Ovary (tissue), 9 donors: Measurements from ENCODE around the gene PRPS1. TPM values are rescaled to one million over a fixed set of nuclear protein-coding genes. Genes with fewer than 3 reads are reported as not detected.
"Not testable (repeated sequence)": the region's sequence is repeated elsewhere in the genome, so short reads cannot be mapped to it uniquely, and the experiment has no call there.

Experiments
- DNase-seq, 5 donors: peaks; one replicate each; pipeline ENCODE4 v3.0.0-alpha.2; 2019 to 2020
- H3K27ac ChIP-seq, 2 donors: fragments of 200-600 bp; one replicate each; pipeline versions ENCODE4 v1.5.1 to v1.8.0; 2019 to 2022
- H3K27me3 ChIP-seq: fragments of 200-600 bp; one replicate; pipeline ENCODE4 v1.8.0; 2022
- H3K36me3 ChIP-seq: fragments of 200-600 bp; sonication (generic); one replicate; pipeline ENCODE4 v1.5.1; 2019
- H3K4me1 ChIP-seq: one replicate; pipeline ENCODE4 v1.8.1; 2013; ENCODE audit warnings: mild to moderate bottlenecking, moderate library complexity; ENCODE audit not compliant: insufficient read depth
- H3K4me3 ChIP-seq: fragments of 200-600 bp; sonication (generic); one replicate; pipeline ENCODE4 v1.5.1; 2017
- H3K9me3 ChIP-seq, 2 donors: fragments of 200-600 bp in 1 of 2; sonication (generic) in 1 of 2; one replicate each; pipeline versions ENCODE4 v1.5.1 to v1.8.1; 2013 to 2019; ENCODE audit warnings: mild to moderate bottlenecking in 1 of 2, moderate library complexity in 1 of 2
- CTCF ChIP-seq, 3 donors: fragments of 450-650 bp in 2 of 3; fragments of 200-600 bp in 1 of 3; IDR thresholded peaks; one replicate each; pipeline versions ENCODE4 v1.5.1 to v1.8.0; 2016 to 2022; ENCODE audit warnings: antibody characterized with exemption in 3 of 3, mild to moderate bottlenecking in 1 of 3
- EP300 ChIP-seq: sonication (generic); formaldehyde crosslinking; IDR thresholded peaks from one replicate; pipeline ENCODE4 v1.6.1; 2017; ENCODE audit warnings: antibody characterized with exemption
- POLR2A ChIP-seq: fragments of 450-650 bp; IDR thresholded peaks from one replicate; pipeline ENCODE4 v1.6.1; 2017; ENCODE audit warnings: antibody characterized with exemption, mild to moderate bottlenecking, moderate library complexity
- WGBS, 3 donors: extraction: QIAGEN DNeasy Blood & Tissue Kit in 1 of 3; methylation state at CpG; one replicate each; pipeline versions ENCODE4 v1.1.5 to v1.1.7; 2013 to 2017; 5-methylcytosine and 5-hydroxymethylcytosine counted together
- intact Hi-C, 4 donors: fragments of 100-400 bp; cut with DNase I; formaldehyde crosslinking; loops; one replicate each; pipeline versions ENCODE4 v1.11.0 to v1.15.1; 2022 to 2023
- polyA plus RNA-seq, 2 donors: library from polyadenylated mRNA; stranded (reverse); fragments of 200-250 nt in 1 of 2; fragments of 350-450 nt in 1 of 2; fragmentation: Illumina TruSeq in 1 of 2; extraction: RNeasy Lipid Tissue Mini Kit (QIAGEN cat#74804) in 1 of 2; gene quantifications; one replicate each; pipeline ENCODE4 v1.2.3, GENCODE V29; 2013 to 2014
- total RNA-seq, 7 donors: library from RNA; depleted of rRNA in 2 of 7; stranded (reverse); fragments of >200 nt in 2 of 7; fragmentation: NEBNext Ultra II Directional in 3 of 7; extraction: Animal tissue kit (Norgen Biotek cat#: 25700) in 3 of 7; gene quantifications; one replicate each; pipeline versions ENCODE4 v1.1.0 to v1.2.4, GENCODE V29; 2016 to 2023
- donor health status: DM: no; HTN: no; CAD: no; lungs with moderate emphysema.
- donor health status: DM: no; HTN: no; CAD: no.
- donor health status: Bipolar disorder and iron deficiency.
- donor health status: DM: yes; HTN: yes; CAD: no.
- donor health status: DM: no; HTN: no; CAD: no.
- donor health status: DM: yes; HTN: yes; CAD: no.

The PRPS1 gene
- total and polyA plus RNA-seq, 9 donors: 19.6 to 72.3 (median 32.8) TPM

GRCh38 chrX:107662145-107662544, 33.8 kb downstream of the PRPS1 start:
- TF ChIP-seq POLR2A: no peak
- no peak for TF ChIP-seq EP300
- TF ChIP-seq CTCF (IDR thresholded peaks at IDR 0.05): no peak
- peak overlapping the region in 1 of 2 donors; percentile 11 for H3K27ac ChIP-seq

GRCh38 chrX:107662824-107663223, 34.5 kb downstream of the PRPS1 start:
- H3K4me3 ChIP-seq: no peak overlapping the region
- DNase-seq: no peak
- H3K36me3 ChIP-seq: no peaks in the 10 kb centered on the region
- H3K9me3 ChIP-seq: no peaks in the 10 kb centered on the region
- H3K27me3 ChIP-seq: no peaks in the 10 kb centered on the region
- H3K27ac ChIP-seq: no peak overlapping the region
- peaks cover 2% of the 10 kb centered on the region for H3K4me1 ChIP-seq
- intact Hi-C loops: loop anchor here in 1 of 4 donors (5.0 kb wide), 1 partner anchor 114 kb away; the partner anchor contains the start of genes NCBP2L and TSC22D3
- WGBS, 3 donors: 69 to 84% (median 78%) methylated on average over 5 of the region's 5 CpGs
- TF ChIP-seq CTCF (IDR thresholded peaks at IDR 0.05) (no peak), EP300 (no peak), POLR2A (no peak)

More at GRCh38 chrX:107662145-107662544, 33.8 kb downstream of the PRPS1 start:
- Histone ChIP-seq H3K9me3 (no peaks in the 10 kb centered on the region), H3K4me3 (no peak overlapping the region), H3K4me1 (peaks cover 2% of the 10 kb centered on the region), H3K27me3 (no peaks in the 10 kb centered on the region), H3K36me3 (no peaks in the 10 kb centered on the region)
- DNase-seq: no peak
- 31 to 48% (median 47%) methylated on average over 3 of the region's 3 CpGs for WGBS, 3 donors
- intact Hi-C loops: loop anchor here in 1 of 4 donors (5.0 kb wide), 1 partner anchor 115 kb away; the partner anchor contains the start of genes NCBP2L and TSC22D3

GRCh38 chrX:107666931-107667330, 38.6 kb downstream of the PRPS1 start:
- no peak for DNase-seq
- 84 to 90% (median 89%) methylated on average over 1 of the region's 1 CpG for whole genome bisulfite sequencing, 3 donors
- Histone ChIP-seq H3K36me3 (no peaks in the 10 kb centered on the region), H3K27me3 (no peaks in the 10 kb centered on the region), H3K27ac (no peak overlapping the region), H3K9me3 (no peaks in the 10 kb centered on the region), H3K4me3 (no peak overlapping the region), H3K4me1 (peaks cover 2% of the 10 kb centered on the region)
- intact Hi-C loops: no loop called here
- TF ChIP-seq CTCF (IDR thresholded peaks at IDR 0.05) (no peak), POLR2A (no peak), EP300 (no peak)

- intact Hi-C loops: no loop called here
- no peaks in the 10 kb centered on the region for H3K27me3 ChIP-seq
- 50 to 62% (median 60%) methylated on average over 1 of the region's 1 CpG for WGBS, 3 donors
- no peak overlapping the region for H3K27ac ChIP-seq
- no peak for DNase-seq
- peaks cover 2% of the 10 kb centered on the region for H3K4me1 ChIP-seq
- TF ChIP-seq EP300: no peak
- TF ChIP-seq CTCF (IDR thresholded peaks at IDR 0.05): no peak
- no peak for TF ChIP-seq POLR2A
- no peaks in the 10 kb centered on the region for H3K36me3 ChIP-seq
- H3K4me3 ChIP-seq: no peak overlapping the region
- H3K9me3 ChIP-seq: no peaks in the 10 kb centered on the region
These were observed 39.1 kb downstream of the PRPS1 start for GRCh38 chrX:107667426-107667825.

GRCh38 chrX:107668710-107669109, 40.4 kb downstream of the PRPS1 start:
- H3K36me3 ChIP-seq, intact Hi-C loops, DNase-seq, H3K27ac ChIP-seq, H3K9me3 ChIP-seq, H3K27me3 ChIP-seq, H3K4me1 ChIP-seq, H3K4me3 ChIP-seq: not testable (repeated sequence)
- WGBS, 3 donors: 78 to 85% (median 84%) methylated on average over 5 of the region's 5 CpGs
